H1 (cell line): Measurements from ENCODE around the gene MAJIN. TPM values are rescaled to one million over a fixed set of nuclear protein-coding genes. Genes with fewer than 3 reads are reported as not detected.

ENCODE experiments used
- CBX5 ChIP-seq: fragments of 300-800, 300-1000 bp; sonication (generic); IDR thresholded peaks from 2 replicates; pipeline ENCODE4 v1.7.1; 2016; ENCODE audit warnings: antibody characterized with exemption, low read length, low read depth
- CHD7 ChIP-seq: fragments of 300-600 bp; sonication (generic); IDR thresholded peaks from 2 replicates; pipeline ENCODE4 v1.7.1; 2012; ENCODE audit warnings: low read length, moderate library complexity, mild to moderate bottlenecking, inconsistent platforms; ENCODE audit not compliant: insufficient replicate concordance
- CREB1 ChIP-seq: IDR thresholded peaks from 2 replicates; pipeline ENCODE4 v1.6.1; 2012; ENCODE audit warnings: inconsistent platforms
- HDAC2 ChIP-seq, 2 experiments: fragments of 300-600 bp in 1 of 2; sonication (generic) in 1 of 2; IDR thresholded peaks; 2 replicates each; pipeline ENCODE4 v1.6.1; 2011 to 2012; ENCODE audit warnings: low read depth in 2 of 2, low read length in 2 of 2, mild to moderate bottlenecking in 2 of 2, moderate library complexity in 2 of 2, borderline replicate concordance in 1 of 2, inconsistent platforms in 1 of 2
- KDM4A ChIP-seq: IDR thresholded peaks from one replicate; pipeline ENCODE4 v1.7.1; 2012; ENCODE audit warnings: low read depth, mild to moderate bottlenecking, moderate library complexity, low read length, inconsistent platforms; ENCODE audit not compliant: severe bottlenecking
- MAX ChIP-seq: IDR thresholded peaks from 2 replicates; pipeline ENCODE4 v1.6.1; 2012; ENCODE audit warnings: inconsistent platforms
- NANOG ChIP-seq: IDR thresholded peaks from 2 replicates; pipeline ENCODE4 v1.6.1; 2011; ENCODE audit warnings: low read length, low read depth, mild to moderate bottlenecking, inconsistent platforms; ENCODE audit not compliant: insufficient read depth, poor library complexity, severe bottlenecking
- POLR2A ChIP-seq, 2 experiments: IDR thresholded peaks; 1 replicate in 1 of 2; 2 replicates in 1 of 2; pipeline ENCODE4 v1.6.1; 2011; ENCODE audit warnings: low read depth in 2 of 2, low read length in 2 of 2, mild to moderate bottlenecking in 2 of 2; ENCODE audit errors: control extremely low read depth in 1 of 2
- RBBP5 ChIP-seq: IDR thresholded peaks from 2 replicates; pipeline ENCODE4 v1.7.1; 2012; ENCODE audit warnings: low read depth, mild to moderate bottlenecking, inconsistent platforms, low read length, moderate library complexity, borderline replicate concordance
- TAF1 ChIP-seq: IDR thresholded peaks from 2 replicates; pipeline ENCODE4 v1.6.1; 2011; ENCODE audit warnings: mild to moderate bottlenecking, low read depth, low read length
- polyA plus RNA-seq, 7 experiments: library from polyadenylated mRNA; depleted of rRNA in 3 of 7; stranded (reverse) in 5 of 7; unstranded in 2 of 7; fragments of >200 nt in 5 of 7; fragments of 200-250 nt in 2 of 7; gene quantifications; 1 replicate in 5 of 7; 2 replicates in 1 of 7; 4 replicates in 1 of 7; pipeline versions ENCODE4 v1.2.1 to v1.2.3, GENCODE V29; 2011 to 2013; ENCODE audit warnings: missing spikeins in 2 of 7, mixed read lengths in 2 of 7
- total RNA-seq: library from RNA; stranded (reverse); fragmentation: NEBNext Ultra II Directional; extraction: Animal tissue kit (Norgen Biotek cat#: 25700); gene quantifications from 2 replicates; pipeline ENCODE4 v1.2.1, GENCODE V29; 2021

MAJIN gene
- total and polyA plus RNA-seq, 2 of the 8 experiments (the other 6 are each of a cell fraction or from before 2014, with no cell fraction given), result not detected

GRCh38 chr11:64916040-64916774 is 55.7 kb downstream of the MAJIN start (continued):
- TF ChIP-seq HDAC2 (IDR thresholded peaks at IDR 0.05; ENCODE audit: borderline replicate concordance in 1 of 2, low read depth in 2 of 2, low read length in 2 of 2), result 0 out of 4 replicates have a peak, but pooled peaks of 1 of the 2 experiments have one; percentile 44
- peak; percentile 54; the same call in 1 of the 2 replicates for TF ChIP-seq TAF1
- peak; percentile 65 for TF ChIP-seq MAX
- TF ChIP-seq CHD7, result no peak
- no peak for TF ChIP-seq NANOG
- no peak for TF ChIP-seq CBX5
- TF ChIP-seq RBBP5, result no peak
- 0 out of 3 replicates have a peak, but pooled peaks of 1 of the 2 experiments have one; percentile 10 for TF ChIP-seq POLR2A (IDR thresholded peaks at IDR 0.05; ENCODE audit: control extremely low read depth in 1 of 2, low read depth in 2 of 2, low read length in 2 of 2)
- no peak for TF ChIP-seq CREB1
- TF ChIP-seq KDM4A, result peak; percentile 30
